Measurements from ENCODE around the gene MS4A18.

GRCh38 chr11:60724420-60724819 is at the start of gene MS4A18:
- TF ChIP-seq POLR2A (IDR thresholded peaks at IDR 0.05; ENCODE audit: low read depth, low read length), result no peak
- no peak for TF ChIP-seq POLR2AphosphoS5 (IDR thresholded peaks at IDR 0.05; ENCODE audit: low read depth, low read length)
- TF ChIP-seq TAF1 (IDR thresholded peaks at IDR 0.05; ENCODE audit: low read depth, low read length), result no peak
- TF ChIP-seq PAX5 (IDR thresholded peaks at IDR 0.05; ENCODE audit: insufficient read depth, low read length, severe bottlenecking), result no peak
- no peak for TF ChIP-seq SPI1 (IDR thresholded peaks at IDR 0.05; ENCODE audit: low read depth, low read length)
- no peak for TF ChIP-seq POU2F2 (IDR thresholded peaks at IDR 0.05; ENCODE audit: low read depth, low read length)

Data from GM12891 (cell line).